HT-29 (cell line): ENCODE measurements around the gene CTNNBL1. TPM values are rescaled to one million over a fixed set of nuclear protein-coding genes. Genes with fewer than 3 reads are reported as not detected.
A peak's percentile ranks its signal among the peaks of the same experiment; 100 is the strongest.
"Not testable (repeated sequence)": the region's sequence is repeated elsewhere in the genome, so short reads cannot be mapped to it uniquely, and the experiment has no call there.

Experiments
- DNase-seq: peaks from one replicate; pipeline ENCODE4 v3.0.0-alpha.2; 2015; ENCODE audit warnings: low spot score
- total RNA-seq: library from RNA; depleted of rRNA; stranded (reverse); fragments of >200 nt; shearing (Covaris generic); gene quantifications from 2 replicates; pipeline ENCODE4 v1.2.3, GENCODE V29; 2014; rRNA removed

CTNNBL1 gene
- 29.8 and 42.4 TPM in 2 replicates for total RNA-seq

- peak; percentile 100 for DNase-seq
These were observed at the start of gene CTNNBL1 for GRCh38 chr20:37693635-37694626. Gene CTNNBL1, plus strand, starts transcription at chr20:37694030. Its CDS starts 93 bp downstream, at chr20:37694123.

- DNase-seq, result no peak
These were observed 49.2 kb upstream of the CTNNBL1 start for GRCh38 chr20:37644605-37645004.

GRCh38 chr20:37647946-37648345 is 45.9 kb upstream of the CTNNBL1 start:
- no peak for DNase-seq

- DNase-seq, result no peak
These were observed 44.8 kb upstream of the CTNNBL1 start for GRCh38 chr20:37649017-37649416.

- no peak for DNase-seq
These were observed 44.0 kb upstream of the CTNNBL1 start for GRCh38 chr20:37649676-37650370.

- DNase-seq, result no peak
These were observed 43.2 kb upstream of the CTNNBL1 start for GRCh38 chr20:37650661-37651060.

- peak; percentile 78 for DNase-seq
These were observed 41.9 kb upstream of the CTNNBL1 start for GRCh38 chr20:37651932-37652331.

- no peak for DNase-seq
These were observed 36.9 kb upstream of the CTNNBL1 start for GRCh38 chr20:37656945-37657344.

GRCh38 chr20:37657924-37658804 is 35.7 kb upstream of the CTNNBL1 start:
- no peak for DNase-seq

- DNase-seq, result no peak
These were observed 32.3 kb upstream of the CTNNBL1 start for GRCh38 chr20:37661519-37661918.

- no peak for DNase-seq
These were observed 31.5 kb upstream of the CTNNBL1 start for GRCh38 chr20:37662308-37662707.

- not testable (repeated sequence) for DNase-seq
These were observed 29.2 kb upstream of the CTNNBL1 start for GRCh38 chr20:37664595-37664994.

GRCh38 chr20:37668166-37668565 is 25.7 kb upstream of the CTNNBL1 start:
- no peak for DNase-seq

GRCh38 chr20:37669062-37669772 is 24.6 kb upstream of the CTNNBL1 start:
- DNase-seq, result no peak

- no peak for DNase-seq
These were observed 24.0 kb upstream of the CTNNBL1 start for GRCh38 chr20:37669773-37670236.

GRCh38 chr20:37670351-37670791 is 23.5 kb upstream of the CTNNBL1 start:
- no peak for DNase-seq

GRCh38 chr20:37672143-37672542 is 21.7 kb upstream of the CTNNBL1 start:
- DNase-seq, result no peak

- DNase-seq, result no peak
These were observed 20.4 kb upstream of the CTNNBL1 start for GRCh38 chr20:37673444-37673843.

- no peak for DNase-seq
These were observed 17.4 kb upstream of the CTNNBL1 start for GRCh38 chr20:37676440-37676839.
